ENCODE measurements around the gene PCED1A. TPM values are rescaled to one million over a fixed set of nuclear protein-coding genes. Genes with fewer than 3 reads are reported as not detected.
A peak's percentile ranks its signal among the peaks of the same experiment; 100 is the strongest.
"Not testable (repeated sequence)": the region's sequence is repeated elsewhere in the genome, so short reads cannot be mapped to it uniquely, and the experiment has no call there.

Gene PCED1A
- total RNA-seq, 2 experiments from 2014 or later: 29.4 to 35.3 TPM

DNA sequence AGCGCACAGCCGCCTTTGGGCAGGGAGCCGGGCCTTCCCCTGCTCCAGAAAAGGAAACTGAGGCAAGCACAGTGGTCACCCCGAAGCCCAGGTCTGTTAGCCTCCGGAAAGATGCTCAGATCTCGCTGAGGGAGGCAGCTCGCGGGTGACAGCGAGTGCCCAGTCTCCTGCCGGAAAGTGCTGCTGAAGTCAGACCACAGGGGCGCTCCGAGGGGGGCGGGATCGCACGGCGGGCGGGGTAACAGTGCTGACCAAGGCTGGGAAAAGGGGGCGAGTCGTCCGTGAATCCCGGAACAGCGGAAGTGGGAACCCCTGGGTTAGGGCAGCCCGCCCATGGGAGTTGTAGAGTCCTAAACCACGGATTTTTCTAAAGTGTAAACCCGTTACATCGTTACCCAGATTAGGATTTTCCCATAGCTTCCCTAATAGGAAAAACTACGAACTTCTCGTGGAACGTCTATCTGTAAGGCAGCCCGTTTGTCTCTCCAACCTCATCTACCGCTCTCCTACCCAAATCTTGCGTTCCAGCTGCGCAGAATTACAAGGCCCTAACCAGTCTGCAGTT lies 594 bp upstream of the PCED1A start:
- DNase-seq (peak; percentile 59), ATAC-seq (peak; percentile 33)
- intact Hi-C loops (cut with DNase I, micrococcal nuclease): loop anchor here (1.0 to 2.0 kb wide), 9 partner anchors 32 to 371 kb away; partner anchors contain the start of genes IDH3B (in 2 of the 2), PTPRA (in 2 of the 2), NOP56 (in 1 of the 2) and SNRPB (in 1 of the 2)
- ChIA-PET POLR2A (no interaction called here), CTCF (interaction anchor here (1.3 kb wide), 1 partner anchor 17 kb away, joined by 3 read pairs; no protein-coding TSS in a partner anchor)
- Mint-ChIP-seq H3K27me3 (no peaks in the 10 kb centered on the region), H3K4me3 (peak overlapping the region; percentile 76), H3K36me3 (ENCODE audit: low read depth) (peaks cover 24% of the 10 kb centered on the region), H3K9me3 (ENCODE audit: low read depth) (peaks cover 2% of the 10 kb centered on the region), H3K27ac (peak overlapping the region; percentile 79), H3K4me1 (peaks cover 36% of the 10 kb centered on the region)

GRCh38 chr20:2839732-2840137 lies 720 bp downstream of the PCED1A start:
- ATAC-seq (no peak), DNase-seq (no peak)
- Mint-ChIP-seq H3K27me3 (no peaks in the 10 kb centered on the region), H3K4me3 (peak overlapping the region; percentile 76), H3K9me3 (ENCODE audit: low read depth) (peaks cover 2% of the 10 kb centered on the region), H3K4me1 (peaks cover 27% of the 10 kb centered on the region), H3K36me3 (ENCODE audit: low read depth) (peaks cover 28% of the 10 kb centered on the region), H3K27ac (peak overlapping the region; percentile 81)
- intact Hi-C loops (cut with DNase I, micrococcal nuclease): loop anchor here (1.0 to 2.0 kb wide), 9 partner anchors 33 to 369 kb away; partner anchors contain the start of genes IDH3B (in 2 of the 2), PTPRA (in 2 of the 2), NOP56 (in 1 of the 2) and SNRPB (in 1 of the 2)
- ChIA-PET POLR2A (no interaction called here), CTCF (interaction anchor here (0.8 to 1.6 kb wide), 2 partner anchors 9 to 162 kb away, joined by 3 to 5 read pairs; no protein-coding TSS in a partner anchor)

DNA sequence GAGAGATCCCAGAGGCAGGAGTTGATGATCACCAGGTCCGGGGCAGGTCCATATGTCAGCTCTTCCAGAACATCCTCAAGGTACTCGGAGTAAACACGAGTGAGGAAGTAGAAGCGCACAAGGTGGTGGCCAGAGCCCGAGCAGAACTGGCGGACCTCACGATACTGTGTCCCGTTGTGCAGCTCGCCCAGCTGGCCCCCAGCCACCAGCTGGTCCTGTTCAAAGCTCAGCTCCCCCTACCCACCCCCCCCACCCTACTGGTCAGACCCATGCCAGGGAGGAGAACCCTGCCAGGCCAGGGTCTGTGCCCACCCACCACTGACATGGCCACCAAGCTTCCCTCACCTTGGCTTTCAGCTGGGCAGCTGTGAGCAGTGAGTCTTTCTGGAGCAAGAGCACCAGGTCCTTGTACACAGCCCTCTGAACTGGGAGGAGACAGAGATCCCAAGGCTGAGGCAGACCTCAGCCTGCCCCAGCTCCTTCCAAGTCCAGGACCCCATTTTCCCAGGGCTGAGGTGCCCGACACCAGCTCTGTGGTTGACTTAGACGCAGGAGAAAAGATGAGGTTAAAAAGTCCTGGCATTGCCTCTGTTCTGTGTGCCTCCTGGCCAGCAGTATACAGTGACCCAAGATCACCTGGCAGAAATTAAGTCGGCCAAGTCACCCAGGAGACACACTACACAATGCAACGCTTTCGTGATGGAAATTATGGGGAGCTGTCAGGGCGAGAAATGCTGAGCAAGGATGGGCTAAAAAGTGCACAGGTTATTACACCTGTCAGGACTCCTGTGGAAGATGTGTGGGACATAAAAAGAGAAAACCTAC lies 1.4 kb downstream of the PCED1A start:
- no peak for DNase-seq
- Mint-ChIP-seq H3K4me1 (peaks cover 20% of the 10 kb centered on the region), H3K27me3 (no peaks in the 10 kb centered on the region), H3K9me3 (ENCODE audit: low read depth) (peaks cover 2% of the 10 kb centered on the region), H3K27ac (peak overlapping the region; percentile 81), H3K36me3 (ENCODE audit: low read depth) (peaks cover 31% of the 10 kb centered on the region), H3K4me3 (peak overlapping the region; percentile 76)
- intact Hi-C loops (cut with DNase I, micrococcal nuclease): no loop called here
- ATAC-seq: no peak
- POLR2A ChIA-PET: no interaction called here
- CTCF ChIA-PET: interaction anchor here (0.6 to 1.6 kb wide), 2 partner anchors 163 to 632 kb away, joined by 4 to 5 read pairs; no protein-coding TSS in a partner anchor

DNA sequence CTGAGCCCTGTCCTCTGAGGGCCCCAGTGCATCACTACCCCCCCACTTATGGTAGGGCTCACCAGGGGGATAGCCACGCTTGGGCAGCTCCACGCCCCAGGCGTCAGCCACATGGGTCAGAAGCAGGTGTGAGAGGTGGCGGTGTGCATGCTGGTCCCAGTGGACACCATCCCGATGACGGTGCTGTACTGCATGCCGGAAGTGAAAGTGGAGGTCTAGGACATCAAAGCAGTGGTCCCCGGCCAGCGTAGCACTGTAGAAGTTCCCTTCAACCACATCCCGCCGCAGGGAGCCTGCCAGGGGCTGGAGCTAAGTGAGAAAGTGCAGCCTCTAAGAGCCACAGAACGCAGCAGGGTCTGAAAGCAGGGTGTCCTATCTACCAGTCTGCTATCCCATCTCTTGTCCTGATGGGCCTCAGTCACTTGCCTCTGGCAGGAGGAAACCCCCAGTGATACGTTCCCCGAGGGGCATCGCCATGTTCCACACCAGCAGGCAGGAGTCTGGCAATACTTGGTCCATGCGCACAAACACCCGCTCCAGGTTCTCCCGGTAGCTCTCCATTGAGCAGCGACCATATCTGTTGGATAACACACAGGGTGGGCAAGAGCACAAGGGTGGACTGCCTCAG lies 2.2 kb downstream of the PCED1A start:
- DNase-seq (no peak), ATAC-seq (no peak)
- CTCF ChIA-PET: no interaction called here
- H3K4me3 Mint-ChIP-seq: no peak overlapping the region
- H3K4me1 Mint-ChIP-seq: peaks cover 14% of the 10 kb centered on the region
- no peaks in the 10 kb centered on the region for H3K27me3 Mint-ChIP-seq
- intact Hi-C loops (cut with DNase I, micrococcal nuclease): no loop called here
- H3K36me3 Mint-ChIP-seq (ENCODE audit: low read depth): peaks cover 31% of the 10 kb centered on the region
- peaks cover 2% of the 10 kb centered on the region for H3K9me3 Mint-ChIP-seq (ENCODE audit: low read depth)
- POLR2A ChIA-PET: no interaction called here
- no peak overlapping the region for H3K27ac Mint-ChIP-seq

DNA sequence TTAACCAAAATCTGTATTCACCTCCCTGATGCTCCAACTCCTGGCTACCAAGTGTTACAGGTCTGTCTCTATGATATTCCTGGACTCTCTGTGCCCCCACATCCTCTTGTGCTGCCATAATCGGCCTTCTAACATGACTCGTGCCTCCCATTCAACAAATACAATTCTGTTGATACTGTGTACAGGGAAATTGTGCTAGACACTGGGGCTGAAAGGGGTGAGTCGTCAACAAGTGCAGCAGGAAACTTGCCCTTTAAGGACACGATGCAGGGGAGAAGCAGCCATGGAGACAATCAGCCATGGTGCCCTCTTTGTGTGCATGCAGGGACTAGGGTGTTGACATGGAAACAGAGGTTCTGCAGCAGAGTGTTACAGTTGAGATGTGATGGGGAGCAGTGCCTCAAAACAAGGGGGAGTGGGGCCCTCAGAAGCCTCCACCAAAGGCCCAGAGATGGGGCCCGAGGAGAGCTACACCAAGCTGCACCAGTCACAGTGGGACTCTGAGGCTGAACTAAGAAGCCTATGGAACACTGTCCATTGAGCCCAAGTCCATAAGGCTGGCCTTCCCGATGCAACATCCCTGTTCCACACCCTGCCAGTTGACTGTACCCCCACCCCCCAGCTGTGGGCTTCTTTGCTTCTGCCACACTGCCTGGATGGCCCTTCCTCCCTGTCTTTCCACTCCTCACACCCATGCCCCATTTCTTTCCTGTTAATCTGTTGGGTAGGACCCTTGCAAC lies 3.1 kb downstream of the PCED1A start:
- Mint-ChIP-seq H3K9me3 (ENCODE audit: low read depth) (peaks cover 2% of the 10 kb centered on the region), H3K27ac (no peak overlapping the region), H3K27me3 (no peaks in the 10 kb centered on the region), H3K4me1 (peaks cover 14% of the 10 kb centered on the region), H3K36me3 (ENCODE audit: low read depth) (peaks cover 30% of the 10 kb centered on the region), H3K4me3 (no peak overlapping the region)
- CTCF ChIA-PET: no interaction called here
- ATAC-seq (no peak), DNase-seq (no peak)
- intact Hi-C loops (cut with DNase I, micrococcal nuclease): no loop called here
- POLR2A ChIA-PET: no interaction called here

- no peak for DNase-seq
- no peaks in the 10 kb centered on the region for H3K27me3 Mint-ChIP-seq
- intact Hi-C loops (cut with DNase I, micrococcal nuclease): no loop called here
- H3K4me1 Mint-ChIP-seq: peaks cover 17% of the 10 kb centered on the region
- H3K27ac Mint-ChIP-seq: no peak overlapping the region
- peaks cover 2% of the 10 kb centered on the region for H3K9me3 Mint-ChIP-seq (ENCODE audit: low read depth)
- ChIA-PET CTCF (interaction anchor here (0.9 kb wide), 1 partner anchor 166 kb away, joined by 5 read pairs; no protein-coding TSS in a partner anchor), POLR2A (no interaction called here)
- ATAC-seq: no peak
- H3K4me3 Mint-ChIP-seq: no peak overlapping the region
- peaks cover 30% of the 10 kb centered on the region for H3K36me3 Mint-ChIP-seq (ENCODE audit: low read depth)
These were observed 4.4 kb downstream of the PCED1A start for GRCh38 chr20:2836035-2836434.

DNA sequence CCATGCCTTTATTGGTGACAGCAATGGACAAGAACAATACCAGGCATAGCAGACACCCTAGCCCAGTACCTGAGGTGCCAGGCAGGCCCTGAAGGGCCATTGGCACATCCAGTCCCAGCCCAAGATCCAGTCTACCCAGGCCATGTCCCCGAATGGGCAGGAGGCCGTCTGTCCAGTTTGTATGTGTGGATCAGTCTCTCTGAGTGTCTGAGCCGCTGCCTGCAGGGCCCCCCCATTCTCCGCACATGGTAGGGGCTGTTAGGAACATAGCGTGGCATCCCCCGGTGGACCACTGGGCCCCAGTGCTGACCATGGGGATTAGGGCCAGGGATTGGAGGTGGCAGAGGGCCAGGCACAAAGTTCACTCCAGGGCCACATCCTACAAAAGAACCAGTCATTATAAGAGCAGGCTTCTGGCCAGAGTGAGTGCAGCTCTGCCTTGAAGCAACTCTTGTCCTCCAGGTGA lies 5.1 kb downstream of the PCED1A start:
- CTCF ChIA-PET: interaction anchor here (0.9 kb wide), 1 partner anchor 166 kb away, joined by 5 read pairs; no protein-coding TSS in a partner anchor
- intact Hi-C loops (cut with DNase I, micrococcal nuclease): no loop called here

DNA sequence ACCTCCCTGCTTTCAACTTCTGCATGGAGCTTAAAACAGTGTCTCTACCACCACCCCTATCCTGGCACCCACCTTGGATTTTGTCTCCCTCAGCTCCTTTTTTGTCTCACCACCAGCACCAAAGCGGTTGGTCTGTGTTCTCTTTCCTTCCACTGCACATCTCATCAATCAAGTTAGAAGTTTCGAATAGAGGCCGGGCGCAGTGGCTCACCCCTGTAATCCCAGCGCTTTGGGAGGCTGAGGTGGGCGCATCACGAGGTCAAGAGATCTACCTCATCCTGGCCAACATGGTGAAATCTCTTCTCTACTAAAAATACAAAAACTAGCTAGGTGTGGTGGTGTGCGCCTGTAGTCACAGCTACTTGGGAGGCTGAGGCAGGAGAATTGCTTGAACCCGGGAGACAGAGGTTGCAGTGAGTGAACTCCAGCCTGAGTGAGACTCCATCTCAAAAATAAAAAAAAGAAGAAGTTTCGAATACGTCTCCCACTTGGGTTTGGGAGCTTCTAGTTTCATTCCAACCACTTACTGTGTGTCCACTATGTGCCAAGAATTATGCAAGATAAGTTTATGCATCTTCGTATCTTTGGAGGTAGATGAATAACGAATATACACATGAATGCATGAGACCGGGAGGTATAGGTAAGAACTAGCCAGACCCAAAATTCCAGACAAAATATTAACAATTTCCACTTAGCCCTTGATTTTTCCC lies 5.9 kb downstream of the PCED1A start:
- ChIA-PET POLR2A (no interaction called here), CTCF (interaction anchor here (1.0 to 1.2 kb wide), 2 partner anchors 13 to 81 kb away, joined by 3 read pairs; no protein-coding TSS in a partner anchor)
- peaks cover 14% of the 10 kb centered on the region for H3K4me1 Mint-ChIP-seq
- intact Hi-C loops (cut with DNase I, micrococcal nuclease): no loop called here
- no peak overlapping the region for H3K4me3 Mint-ChIP-seq
- H3K27ac Mint-ChIP-seq: no peak overlapping the region
- ATAC-seq: no peak
- no peak for DNase-seq
- no peaks in the 10 kb centered on the region for H3K27me3 Mint-ChIP-seq
- H3K36me3 Mint-ChIP-seq (ENCODE audit: low read depth): peaks cover 29% of the 10 kb centered on the region
- peaks cover 2% of the 10 kb centered on the region for H3K9me3 Mint-ChIP-seq (ENCODE audit: low read depth)

More for the DNA sequence above, 5.1 kb downstream of the PCED1A start:
- POLR2A ChIA-PET: no interaction called here
- DNase-seq (no peak), ATAC-seq (no peak)
- Mint-ChIP-seq H3K36me3 (ENCODE audit: low read depth) (peaks cover 30% of the 10 kb centered on the region), H3K4me3 (no peak overlapping the region), H3K9me3 (ENCODE audit: low read depth) (peaks cover 2% of the 10 kb centered on the region), H3K4me1 (peaks cover 17% of the 10 kb centered on the region), H3K27me3 (no peaks in the 10 kb centered on the region), H3K27ac (no peak overlapping the region)

- Mint-ChIP-seq H3K4me3 (no peak overlapping the region), H3K27ac (no peak overlapping the region), H3K27me3 (no peaks in the 10 kb centered on the region), H3K36me3 (ENCODE audit: low read depth) (peaks cover 24% of the 10 kb centered on the region), H3K9me3 (ENCODE audit: low read depth) (no peaks in the 10 kb centered on the region), H3K4me1 (peaks cover 9% of the 10 kb centered on the region)
- ChIA-PET POLR2A (no interaction called here), CTCF (interaction anchor here (1.0 to 1.2 kb wide), 2 partner anchors 12 to 80 kb away, joined by 3 read pairs; no protein-coding TSS in a partner anchor)
- intact Hi-C loops (cut with DNase I, micrococcal nuclease): no loop called here
- ATAC-seq (no peak), DNase-seq (no peak)
These were observed 6.7 kb downstream of the PCED1A start for GRCh38 chr20:2833761-2834160.

DNA sequence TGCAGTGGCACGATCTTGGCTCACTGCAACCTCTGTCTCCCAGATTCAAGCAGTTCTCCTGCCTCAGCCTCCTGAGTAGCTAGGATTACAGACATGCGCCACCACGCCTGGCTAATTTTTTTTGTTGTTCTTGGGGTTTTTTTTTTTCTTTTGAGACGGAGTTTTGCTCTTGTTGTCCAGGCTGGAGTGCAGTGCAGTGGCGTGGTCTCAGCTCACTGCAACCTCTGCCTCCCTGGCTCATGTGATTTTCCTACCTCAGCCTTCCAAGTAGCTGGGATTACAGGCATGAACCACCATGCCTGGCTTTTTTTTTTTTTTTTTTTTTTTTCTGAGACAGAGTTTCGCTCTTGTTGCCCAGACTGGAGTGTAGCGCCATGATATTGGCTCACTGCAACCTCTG lies 9.2 kb downstream of the PCED1A start:
- CTCF ChIA-PET: not testable (repeated sequence)

More for the DNA sequence above, 9.2 kb downstream of the PCED1A start:
- Mint-ChIP-seq H3K36me3 (ENCODE audit: low read depth) (peaks cover 11% of the 10 kb centered on the region), H3K4me1 (peaks cover 15% of the 10 kb centered on the region)
- ATAC-seq; DNase-seq; H3K9me3 Mint-ChIP-seq (ENCODE audit: low read depth); H3K27ac Mint-ChIP-seq; intact Hi-C loops (cut with DNase I, micrococcal nuclease); POLR2A ChIA-PET; H3K4me3 Mint-ChIP-seq; H3K27me3 Mint-ChIP-seq: not testable (repeated sequence)
